GM18502 (cell line): ENCODE data around the gene TMEM117.

Experiments used
- ATAC-seq: cut with Tn5 transposase; IDR thresholded peaks from one replicate; pipeline ENCODE4 v1.9.1; 2021; ENCODE audit warnings: mild to moderate bottlenecking; ENCODE audit not compliant: unreplicated experiment, poor library complexity

The TMEM117 gene

DNA sequence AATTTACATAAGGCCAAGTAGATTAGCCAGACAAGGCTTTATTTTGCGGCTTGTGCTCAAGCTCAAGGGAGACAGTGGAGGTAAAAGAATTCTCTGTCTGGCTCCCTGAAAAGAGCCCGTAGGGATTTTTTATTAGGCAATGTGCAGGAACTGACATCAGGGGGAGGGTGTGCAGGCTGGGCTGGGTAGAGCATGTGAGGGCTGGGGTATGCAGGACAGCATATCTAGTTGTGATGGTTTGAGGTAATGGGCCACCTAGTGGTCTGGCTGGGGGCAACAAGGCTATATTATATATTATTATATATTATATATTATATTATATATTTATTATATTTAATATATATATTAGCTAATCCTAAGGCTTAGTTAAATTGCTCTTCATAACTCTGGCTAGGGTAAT is 102.1 kb downstream of the TMEM117 start:
- ATAC-seq: peak; percentile 62

- no peak for ATAC-seq
Observed at GRCh38 chr12:43942379-43942778, 106.5 kb downstream of the TMEM117 start.

GRCh38 chr12:43945983-43946382 is 110.1 kb downstream of the TMEM117 start:
- ATAC-seq: no peak

DNA sequence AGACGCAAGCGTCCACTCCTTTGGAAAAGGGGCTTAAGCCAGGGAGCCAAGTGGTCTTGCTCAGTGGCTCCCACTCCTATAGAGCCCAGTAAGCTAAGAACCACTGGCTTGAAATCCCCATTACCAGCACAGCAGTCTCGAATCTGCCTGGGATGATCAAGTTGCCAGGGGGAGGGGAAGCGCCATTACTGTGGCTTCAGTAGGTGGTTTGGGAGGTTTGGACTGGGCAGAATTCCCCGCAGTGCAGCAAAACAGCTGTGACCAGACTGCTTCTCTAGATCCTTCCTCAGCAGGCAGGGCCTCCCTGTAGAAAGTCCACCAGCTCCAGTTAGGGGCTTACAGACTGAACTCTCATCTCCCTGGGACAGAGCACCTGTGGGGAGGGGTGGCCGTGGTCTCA is 115.4 kb downstream of the TMEM117 start:
- ATAC-seq: no peak

- peak; percentile 96 for ATAC-seq
Observed at GRCh38 chr12:43957732-43958372, 122.0 kb downstream of the TMEM117 start.

GRCh38 chr12:43964033-43964432 is 128.2 kb downstream of the TMEM117 start:
- ATAC-seq: no peak

GRCh38 chr12:43964961-43965360 is 129.1 kb downstream of the TMEM117 start:
- no peak for ATAC-seq

DNA sequence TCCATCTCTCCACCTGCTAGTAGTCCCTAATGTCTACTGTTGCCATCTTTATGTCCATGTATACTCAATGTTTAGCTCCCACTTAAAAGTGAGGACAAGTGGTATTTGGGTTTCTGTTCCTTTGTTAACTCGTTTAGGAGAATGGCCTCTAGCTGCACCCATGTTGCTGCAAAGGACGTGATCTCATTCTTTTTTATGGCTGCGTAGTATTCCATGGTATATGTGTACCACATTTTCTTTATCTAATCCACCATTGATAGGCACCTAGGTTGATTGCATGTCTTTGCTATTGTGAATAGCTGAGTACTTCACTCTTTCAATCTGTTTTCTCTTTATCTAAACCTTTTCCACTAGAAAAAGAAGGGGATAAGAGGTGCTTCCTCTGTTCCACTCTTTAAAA is 130.0 kb downstream of the TMEM117 start:
- ATAC-seq: no peak

GRCh38 chr12:43968736-43969135 is 132.9 kb downstream of the TMEM117 start:
- no peak for ATAC-seq

DNA sequence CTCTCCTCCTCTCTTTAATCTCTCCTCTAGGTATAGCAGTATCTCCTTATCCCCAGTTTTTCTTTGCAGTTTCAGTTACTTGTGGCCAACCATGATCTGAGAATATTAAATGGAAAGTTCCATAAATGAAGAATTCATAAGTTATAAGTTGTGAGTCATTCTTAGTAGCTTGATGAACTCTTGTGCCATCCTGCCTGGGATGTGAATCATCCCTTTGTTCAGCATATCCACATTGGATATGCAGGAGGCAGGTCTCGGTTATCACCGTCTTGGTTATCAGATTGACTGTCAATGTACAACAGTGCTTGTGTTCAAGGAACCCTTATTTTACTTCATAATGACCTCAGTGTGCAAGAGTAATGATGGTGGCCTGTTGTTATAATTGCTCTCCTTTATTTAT is 134.0 kb downstream of the TMEM117 start:
- ATAC-seq: no peak

DNA sequence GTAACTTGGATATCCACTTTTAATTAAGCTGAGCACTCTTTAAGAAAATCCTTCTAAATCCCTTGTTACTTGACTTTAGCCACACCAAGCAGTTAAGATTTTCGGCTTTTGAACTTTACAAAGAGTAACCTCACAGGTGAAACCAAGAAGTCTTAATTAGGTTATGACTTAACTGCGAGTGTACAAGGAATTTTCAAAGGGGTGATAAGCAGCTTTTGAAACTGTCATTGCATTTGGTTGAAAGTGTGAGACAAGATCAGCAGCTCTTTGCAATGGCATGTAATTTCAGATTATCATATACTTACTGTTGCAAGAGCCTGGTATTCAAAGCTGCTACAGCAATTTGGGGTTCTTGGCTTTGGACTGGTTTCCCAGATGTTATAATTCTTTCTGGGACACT is 137.5 kb downstream of the TMEM117 start:
- ATAC-seq: no peak

GRCh38 chr12:43973993-43974392 is 138.1 kb downstream of the TMEM117 start:
- no peak for ATAC-seq

DNA sequence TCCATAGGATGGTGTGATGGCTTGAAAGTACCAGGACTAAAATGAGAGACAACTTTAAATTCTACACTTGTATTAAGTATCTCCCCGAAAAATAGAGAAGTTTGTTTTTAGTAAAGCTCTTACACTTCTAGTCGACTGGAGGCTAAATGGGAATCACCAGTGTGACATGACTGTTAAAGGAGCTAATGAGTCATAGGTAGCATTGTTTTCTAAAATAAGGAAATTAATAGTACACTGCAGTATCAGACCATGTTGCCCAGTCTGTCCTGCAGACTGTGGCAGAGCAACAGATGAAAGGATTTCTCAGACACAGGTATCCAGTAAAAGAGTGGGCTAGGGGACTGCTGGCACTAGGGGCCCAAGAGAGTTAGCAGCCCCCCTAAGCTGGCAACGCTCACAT is 140.1 kb downstream of the TMEM117 start:
- no peak for ATAC-seq

DNA sequence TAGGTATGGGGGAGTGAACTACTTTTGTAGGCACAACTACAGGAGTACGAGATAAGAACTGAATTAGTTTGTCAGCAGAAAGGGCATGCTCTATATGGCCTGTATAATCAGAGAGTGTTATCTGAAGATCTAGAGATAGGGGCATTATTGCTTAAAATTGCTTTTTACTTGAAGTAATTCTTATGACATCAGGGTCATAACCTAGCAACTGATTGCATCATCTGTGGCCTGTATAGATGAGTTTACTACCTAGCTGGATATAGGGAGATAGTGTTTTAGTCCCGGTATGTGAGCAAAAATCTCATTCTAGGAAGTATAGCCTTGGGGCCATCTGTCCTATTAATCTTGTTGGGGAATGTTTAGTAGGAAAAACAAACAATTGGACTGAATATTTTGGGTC is 142.7 kb downstream of the TMEM117 start:
- no peak for ATAC-seq

GRCh38 chr12:43979450-43979849 is 143.6 kb downstream of the TMEM117 start:
- ATAC-seq: no peak

GRCh38 chr12:43980627-43981191 is 144.8 kb downstream of the TMEM117 start:
- no peak for ATAC-seq

GRCh38 chr12:43981726-43982125 is 145.8 kb downstream of the TMEM117 start:
- ATAC-seq: no peak

GRCh38 chr12:43982544-43982943 is 146.7 kb downstream of the TMEM117 start:
- no peak for ATAC-seq

DNA sequence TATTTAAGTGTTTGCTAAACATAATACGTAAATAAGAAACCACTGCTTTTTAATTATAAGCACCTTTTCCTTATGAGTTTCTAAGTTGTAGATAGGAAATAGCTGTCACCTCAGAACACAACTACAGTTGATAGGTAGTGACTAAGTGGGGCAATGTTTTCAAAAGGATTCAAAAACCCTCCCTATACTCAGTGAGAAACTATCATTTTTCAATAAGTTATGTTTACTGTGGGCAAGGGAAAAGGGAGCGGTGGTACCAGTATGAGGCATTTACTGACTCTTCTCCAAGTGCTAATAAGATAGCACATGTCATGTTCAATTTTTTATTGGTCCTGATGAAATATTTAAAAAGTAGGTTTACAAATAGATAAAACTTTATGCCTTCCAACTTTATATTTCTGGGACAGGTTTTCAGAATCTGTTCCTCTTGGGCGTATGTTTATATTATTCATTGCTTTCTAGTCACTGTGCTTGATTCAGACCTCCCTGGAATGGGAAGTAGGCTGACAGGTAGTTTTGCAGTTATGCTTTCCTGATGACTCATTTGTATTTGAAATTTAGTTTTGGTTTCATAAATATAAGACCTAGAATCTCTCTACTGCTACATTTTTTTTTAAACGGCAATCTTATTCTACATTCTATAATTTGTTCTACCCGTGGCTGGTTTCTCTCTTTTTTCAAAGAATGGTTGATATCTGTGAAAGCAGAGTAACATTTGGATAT is 153.1 kb downstream of the TMEM117 start:
- peak; percentile 96 for ATAC-seq

DNA sequence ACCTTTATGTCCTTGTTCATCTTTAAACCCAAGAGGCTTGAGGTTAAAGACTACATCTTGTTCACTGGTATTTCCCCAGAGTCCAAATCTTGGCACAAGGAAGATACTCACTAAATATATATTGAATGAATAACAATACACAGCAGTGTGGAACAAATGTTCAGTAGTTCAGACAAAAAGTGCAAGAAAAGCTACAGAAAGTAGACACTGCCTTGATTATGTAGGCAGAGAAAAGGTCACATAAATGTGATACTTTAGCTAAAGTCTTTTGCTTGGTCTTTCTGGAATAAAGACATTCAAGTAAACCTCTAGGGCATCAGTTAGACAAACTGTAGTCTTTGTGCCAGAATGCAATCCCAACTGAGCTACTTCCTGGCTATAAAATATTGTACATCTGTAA is 157.0 kb downstream of the TMEM117 start:
- ATAC-seq: no peak

- peak; percentile 98 for ATAC-seq
Observed at GRCh38 chr12:44000309-44000952, 164.6 kb downstream of the TMEM117 start.
